Measurements from ENCODE around the gene JMJD8.
"Not testable (repeated sequence)": the region's sequence is repeated elsewhere in the genome, so short reads cannot be mapped to it uniquely, and the experiment has no call there.

The JMJD8 gene

DNA sequence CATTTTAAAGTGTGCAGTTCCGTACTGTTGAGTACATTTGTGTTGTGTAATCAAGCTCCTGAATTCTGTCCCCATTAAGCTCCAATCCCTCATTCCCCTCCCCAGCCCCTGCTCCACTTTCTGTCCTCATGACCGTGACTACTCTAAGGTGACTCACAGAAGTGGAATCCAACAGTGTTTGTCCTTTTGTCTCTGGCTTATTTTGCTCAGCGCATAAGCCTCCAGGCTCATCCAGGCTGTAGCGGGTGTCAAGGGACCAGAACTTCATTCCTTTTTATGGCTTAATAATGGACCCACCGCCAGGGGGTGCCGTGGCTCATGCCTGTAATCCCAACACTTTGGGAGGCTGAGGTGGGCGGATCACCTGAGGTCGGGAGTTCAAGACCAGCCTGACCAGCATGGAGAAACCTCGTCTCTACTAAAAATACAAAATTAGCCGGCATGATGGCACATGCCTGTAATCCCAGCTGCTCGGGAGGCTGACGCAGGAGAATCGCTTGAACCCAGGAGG is 28.7 kb upstream of the JMJD8 start:
- not testable (repeated sequence) for DNase-seq (ENCODE audit: low spot score)
- in situ Hi-C loops (cut with MboI; ENCODE audit: low sequenced_read_pairs, unreplicated experiment): loop anchor here (5.0 kb wide), 1 partner anchor 70 kb away; no protein-coding TSS in a partner anchor
- TF ChIP-seq, protein P1, sequence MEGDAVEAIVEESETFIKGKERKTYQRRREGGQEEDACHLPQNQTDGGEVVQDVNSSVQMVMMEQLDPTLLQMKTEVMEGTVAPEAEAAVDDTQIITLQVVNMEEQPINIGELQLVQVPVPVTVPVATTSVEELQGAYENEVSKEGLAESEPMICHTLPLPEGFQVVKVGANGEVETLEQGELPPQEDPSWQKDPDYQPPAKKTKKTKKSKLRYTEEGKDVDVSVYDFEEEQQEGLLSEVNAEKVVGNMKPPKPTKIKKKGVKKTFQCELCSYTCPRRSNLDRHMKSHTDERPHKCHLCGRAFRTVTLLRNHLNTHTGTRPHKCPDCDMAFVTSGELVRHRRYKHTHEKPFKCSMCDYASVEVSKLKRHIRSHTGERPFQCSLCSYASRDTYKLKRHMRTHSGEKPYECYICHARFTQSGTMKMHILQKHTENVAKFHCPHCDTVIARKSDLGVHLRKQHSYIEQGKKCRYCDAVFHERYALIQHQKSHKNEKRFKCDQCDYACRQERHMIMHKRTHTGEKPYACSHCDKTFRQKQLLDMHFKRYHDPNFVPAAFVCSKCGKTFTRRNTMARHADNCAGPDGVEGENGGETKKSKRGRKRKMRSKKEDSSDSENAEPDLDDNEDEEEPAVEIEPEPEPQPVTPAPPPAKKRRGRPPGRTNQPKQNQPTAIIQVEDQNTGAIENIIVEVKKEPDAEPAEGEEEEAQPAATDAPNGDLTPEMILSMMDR (IDR thresholded peaks at IDR 0.05; ENCODE audit: borderline replicate concordance, control extremely low read depth, extremely low read depth, insufficient read depth, missing control alignments): peak; percentile 23

DNA sequence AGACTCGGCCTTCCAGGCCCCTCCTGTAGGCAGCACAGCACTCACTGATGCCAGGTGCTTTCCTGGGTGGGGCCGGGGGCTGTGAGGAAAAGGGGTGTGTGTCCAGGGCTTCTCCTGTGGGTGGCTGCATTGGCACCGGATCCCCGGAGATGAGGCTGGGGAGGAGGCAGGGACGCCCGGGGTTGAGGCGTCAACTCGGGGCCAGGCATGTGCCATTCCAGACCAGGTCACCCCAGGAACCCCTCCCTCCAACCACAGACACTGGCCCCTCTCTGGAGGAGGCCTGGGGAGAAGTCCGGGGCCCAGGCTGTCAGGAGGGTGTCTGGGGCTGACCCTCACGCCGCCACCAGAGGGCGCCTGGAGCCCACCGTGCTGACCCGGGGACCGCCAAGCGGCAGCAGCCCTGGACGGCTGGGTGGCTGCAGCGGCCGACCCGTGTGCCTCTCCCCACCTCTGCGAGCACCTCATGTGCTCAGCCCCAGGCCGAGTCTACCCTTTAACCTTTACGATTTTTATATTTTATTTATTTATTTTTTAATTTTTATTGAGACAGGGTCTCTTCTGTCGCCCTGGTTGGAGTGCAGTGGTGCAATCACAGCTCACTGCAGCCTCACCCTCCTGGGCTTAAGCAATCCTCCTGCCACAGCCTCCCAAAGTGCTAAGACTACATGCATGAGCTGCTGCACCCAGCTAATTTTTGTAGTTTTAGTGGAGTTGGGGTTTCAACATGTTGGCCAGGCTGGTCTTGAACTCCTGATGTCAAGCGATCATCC is 27.6 kb upstream of the JMJD8 start:
- TF ChIP-seq, protein P1 (IDR thresholded peaks at IDR 0.05; ENCODE audit: borderline replicate concordance, control extremely low read depth, extremely low read depth, insufficient read depth, missing control alignments): peak; percentile 97
- DNase-seq (ENCODE audit: low spot score): peak; percentile 94
- in situ Hi-C loops (cut with MboI; ENCODE audit: low sequenced_read_pairs, unreplicated experiment): loop anchor here (5.0 kb wide), 1 partner anchor 71 kb away; no protein-coding TSS in a partner anchor

DNA sequence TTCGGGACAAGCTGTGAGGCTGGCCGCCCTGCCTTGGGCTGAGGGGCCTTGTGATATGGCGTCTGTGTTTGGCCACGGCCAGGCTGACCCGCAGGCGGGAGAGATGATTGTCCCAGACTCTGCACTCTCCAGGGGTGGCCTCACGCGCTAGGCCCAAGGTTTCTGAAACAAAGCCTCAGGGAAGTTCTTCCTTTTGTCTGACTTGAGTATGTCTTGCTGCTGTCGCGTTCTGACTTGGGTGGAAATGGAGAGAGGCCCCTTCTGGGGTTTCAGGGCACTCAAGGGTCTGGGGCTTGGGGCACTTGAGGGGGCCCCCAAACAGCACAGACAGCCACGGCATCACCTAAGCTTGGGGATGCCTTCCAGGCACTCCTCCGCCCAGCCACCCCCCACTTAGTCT is 26.9 kb upstream of the JMJD8 start:
- TF ChIP-seq, protein P1 (IDR thresholded peaks at IDR 0.05; ENCODE audit: borderline replicate concordance, control extremely low read depth, extremely low read depth, insufficient read depth, missing control alignments): no peak
- DNase-seq (ENCODE audit: low spot score): no peak
- in situ Hi-C loops (cut with MboI; ENCODE audit: low sequenced_read_pairs, unreplicated experiment): loop anchor here (5.0 kb wide), 1 partner anchor 71 kb away; no protein-coding TSS in a partner anchor

DNA sequence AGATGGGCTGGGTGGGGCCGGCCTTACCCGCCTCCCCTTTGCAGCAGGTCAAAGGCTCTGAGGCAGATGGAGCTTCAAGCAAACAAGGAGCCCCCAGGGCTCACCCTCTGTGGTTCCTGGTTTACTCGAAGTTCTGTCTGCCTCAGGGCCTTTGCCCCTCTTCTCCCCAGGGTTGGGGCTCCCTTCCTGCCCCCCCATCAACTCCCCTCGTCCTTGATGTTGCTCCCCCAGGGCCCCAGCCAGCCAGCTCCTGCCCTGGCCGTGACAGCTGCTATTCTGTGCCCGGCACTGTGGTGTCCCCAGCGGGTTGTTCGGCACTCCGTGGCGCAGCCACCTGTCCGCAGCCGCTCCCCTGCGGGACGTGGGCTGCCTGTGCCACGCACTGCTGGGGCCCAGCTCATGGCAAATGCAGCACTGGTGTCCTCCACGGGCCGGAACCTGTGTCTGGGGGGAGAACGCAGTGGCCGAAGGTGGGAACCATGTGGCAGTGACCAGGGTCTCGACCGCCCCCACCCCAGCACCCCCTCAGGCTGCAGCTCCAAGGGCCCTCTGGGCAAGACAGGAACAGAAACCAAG is 26.5 kb upstream of the JMJD8 start:
- in situ Hi-C loops (cut with MboI; ENCODE audit: low sequenced_read_pairs, unreplicated experiment): loop anchor here (5.0 kb wide), 1 partner anchor 72 kb away; no protein-coding TSS in a partner anchor
- DNase-seq (ENCODE audit: low spot score): no peak

DNA sequence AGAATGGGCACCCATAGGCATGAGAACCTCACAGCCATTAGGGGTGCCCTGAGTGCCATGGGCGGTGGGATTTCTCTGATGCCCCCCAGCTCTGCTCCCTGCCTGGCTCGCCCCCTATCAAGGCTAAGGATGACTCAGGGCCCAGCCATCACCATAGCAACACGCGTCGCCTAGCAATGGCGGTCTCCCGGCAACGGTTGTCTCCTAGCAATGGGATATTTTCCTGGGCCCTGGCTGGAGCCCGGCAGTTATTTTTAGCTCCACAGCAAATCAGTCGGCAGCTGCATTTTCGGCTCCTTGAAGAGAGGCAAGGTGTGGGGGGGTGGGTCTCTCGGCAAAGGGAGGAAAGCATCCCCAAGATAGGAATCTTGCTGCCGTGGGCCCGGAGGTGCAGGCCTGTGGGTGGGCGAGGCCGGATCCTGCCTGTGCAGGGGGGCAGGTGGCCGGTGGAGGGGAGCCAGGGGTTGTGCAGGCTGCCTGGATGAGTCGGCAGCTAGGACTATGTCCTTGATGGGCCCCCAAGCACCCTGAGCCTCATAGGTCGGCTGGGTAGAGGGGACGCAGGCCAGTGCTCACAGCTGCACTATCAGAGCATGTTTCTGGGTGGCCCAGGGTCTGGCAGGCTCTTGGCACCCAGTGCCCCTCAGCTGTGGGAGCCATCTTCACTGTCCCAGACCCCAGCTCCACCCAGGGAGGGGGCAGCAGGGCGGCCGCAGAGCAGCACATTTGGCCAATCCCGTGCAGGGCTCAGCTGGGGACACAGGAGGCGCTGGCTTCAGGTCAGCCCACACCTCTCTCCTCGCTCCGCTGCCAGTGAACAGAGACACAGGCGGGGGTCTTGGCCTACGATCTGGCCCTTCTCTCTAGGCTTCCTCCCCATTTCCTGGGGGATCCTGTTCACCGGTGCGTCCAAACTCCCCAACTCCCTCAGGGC is 25.7 kb upstream of the JMJD8 start:
- in situ Hi-C loops (cut with MboI; ENCODE audit: low sequenced_read_pairs, unreplicated experiment): loop anchor here (5.0 kb wide), 1 partner anchor 72 kb away; no protein-coding TSS in a partner anchor
- TF ChIP-seq, protein P1 (IDR thresholded peaks at IDR 0.05; ENCODE audit: borderline replicate concordance, control extremely low read depth, extremely low read depth, insufficient read depth, missing control alignments): no peak
- no peak for DNase-seq (ENCODE audit: low spot score)

More for the DNA sequence above, 26.5 kb upstream of the JMJD8 start:
- TF ChIP-seq, protein P1 (IDR thresholded peaks at IDR 0.05; ENCODE audit: borderline replicate concordance, control extremely low read depth, extremely low read depth, insufficient read depth, missing control alignments): no peak

DNA sequence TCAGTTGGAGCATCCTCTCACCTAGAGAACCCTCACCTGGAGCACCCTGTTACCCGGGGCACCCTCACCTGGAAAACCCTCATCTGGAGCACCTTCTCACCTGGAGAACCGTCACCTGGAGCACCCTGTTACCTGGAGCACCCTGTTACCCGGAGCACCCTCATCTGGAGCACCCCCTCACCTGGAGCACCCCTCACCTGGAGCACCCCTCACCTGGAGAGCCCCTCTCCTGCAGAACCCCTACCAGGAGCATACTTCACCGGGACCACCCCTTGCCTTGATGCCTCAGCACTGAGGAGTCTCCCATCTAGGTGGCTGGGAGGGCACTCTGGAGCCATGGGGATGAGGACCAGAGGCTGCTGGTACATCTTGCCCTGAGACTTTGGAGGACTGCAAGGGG is 24.8 kb upstream of the JMJD8 start:
- no peak for DNase-seq (ENCODE audit: low spot score)
- TF ChIP-seq, protein P1 (IDR thresholded peaks at IDR 0.05; ENCODE audit: borderline replicate concordance, control extremely low read depth, extremely low read depth, insufficient read depth, missing control alignments): no peak
- in situ Hi-C loops (cut with MboI; ENCODE audit: low sequenced_read_pairs, unreplicated experiment): no loop called here

Data from GM13976 (cell line).